Body of pancreas (tissue), 4 donors: ENCODE results near the gene TRAM2.

Source experiments
- POLR2A ChIP-seq, 3 donors: fragments of 450-650 bp; IDR thresholded peaks; one replicate each; pipeline ENCODE4 v1.6.1; 2016; ENCODE audit warnings: antibody characterized with exemption in 3 of 3, mild to moderate bottlenecking in 2 of 3
- TF ChIP-seq, protein P1 (sequence below), 7 experiments: fragments of 450-650 bp in 4 of 7; fragments of 200-600 bp in 3 of 7; sonication (generic) in 3 of 7; IDR thresholded peaks; one replicate each; pipeline ENCODE4 v1.5.1; 2016 to 2019; ENCODE audit warnings: antibody characterized with exemption in 7 of 7

GRCh38 chr6:52552278-52552643 lies 24.6 kb downstream of the TRAM2 start:
- no peak for TF ChIP-seq POLR2A (IDR thresholded peaks at IDR 0.05)
- TF ChIP-seq, protein P1, sequence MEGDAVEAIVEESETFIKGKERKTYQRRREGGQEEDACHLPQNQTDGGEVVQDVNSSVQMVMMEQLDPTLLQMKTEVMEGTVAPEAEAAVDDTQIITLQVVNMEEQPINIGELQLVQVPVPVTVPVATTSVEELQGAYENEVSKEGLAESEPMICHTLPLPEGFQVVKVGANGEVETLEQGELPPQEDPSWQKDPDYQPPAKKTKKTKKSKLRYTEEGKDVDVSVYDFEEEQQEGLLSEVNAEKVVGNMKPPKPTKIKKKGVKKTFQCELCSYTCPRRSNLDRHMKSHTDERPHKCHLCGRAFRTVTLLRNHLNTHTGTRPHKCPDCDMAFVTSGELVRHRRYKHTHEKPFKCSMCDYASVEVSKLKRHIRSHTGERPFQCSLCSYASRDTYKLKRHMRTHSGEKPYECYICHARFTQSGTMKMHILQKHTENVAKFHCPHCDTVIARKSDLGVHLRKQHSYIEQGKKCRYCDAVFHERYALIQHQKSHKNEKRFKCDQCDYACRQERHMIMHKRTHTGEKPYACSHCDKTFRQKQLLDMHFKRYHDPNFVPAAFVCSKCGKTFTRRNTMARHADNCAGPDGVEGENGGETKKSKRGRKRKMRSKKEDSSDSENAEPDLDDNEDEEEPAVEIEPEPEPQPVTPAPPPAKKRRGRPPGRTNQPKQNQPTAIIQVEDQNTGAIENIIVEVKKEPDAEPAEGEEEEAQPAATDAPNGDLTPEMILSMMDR (IDR thresholded peaks at IDR 0.05), result no peak
